ENCODE data around the gene CEP135.

The CEP135 gene

DNA sequence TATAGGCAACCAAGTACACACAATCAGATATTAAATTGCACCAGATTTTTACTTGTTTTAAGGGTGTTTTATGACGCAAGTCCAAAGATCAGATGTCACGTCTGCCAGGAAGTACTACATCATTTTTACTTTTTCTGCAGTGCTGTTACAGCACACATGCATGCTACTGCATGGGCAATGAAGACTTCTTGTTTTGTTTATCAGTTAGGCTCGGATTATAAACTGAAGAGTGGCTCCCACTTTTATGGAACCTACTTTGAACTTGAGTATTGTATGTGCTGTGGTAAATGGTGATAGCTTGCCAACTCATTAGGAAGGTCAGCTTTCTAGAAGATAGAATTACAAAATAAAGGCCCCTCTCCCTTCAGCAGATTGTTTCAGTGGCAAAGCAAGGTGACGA, 131.6 kb downstream of the CEP135 start:
- no peak for TF ChIP-seq TOX (CRISPR knock-in tag; IDR thresholded peaks at IDR 0.05; ENCODE audit: borderline replicate concordance)
- no peak for TF ChIP-seq ZC3H10 (CRISPR knock-in tag; IDR thresholded peaks at IDR 0.05)
- no peak for TF ChIP-seq PPARA (CRISPR knock-in tag; IDR thresholded peaks at IDR 0.05; ENCODE audit: borderline replicate concordance)
- TF ChIP-seq ARNTL (CRISPR knock-in tag; IDR thresholded peaks at IDR 0.05; ENCODE audit: borderline replicate concordance, low read depth), result no peak
- TF ChIP-seq SNAI2 (CRISPR knock-in tag; IDR thresholded peaks at IDR 0.05), result no peak
- TF ChIP-seq ESRRG (CRISPR knock-in tag; IDR thresholded peaks at IDR 0.05), result no peak
- TF ChIP-seq OSR1 (CRISPR knock-in tag; IDR thresholded peaks at IDR 0.05), result no peak
- TF ChIP-seq CSDC2 (CRISPR knock-in tag; IDR thresholded peaks at IDR 0.05), result no peak
- no peak for TF ChIP-seq ZFP30 (CRISPR knock-in tag; IDR thresholded peaks at IDR 0.05)
- no peak for TF ChIP-seq ZNF70 (CRISPR knock-in tag; IDR thresholded peaks at IDR 0.05)
- TF ChIP-seq ISL1 (CRISPR knock-in tag; IDR thresholded peaks at IDR 0.05), result no peak
- no peak for TF ChIP-seq TCF4 (CRISPR knock-in tag; IDR thresholded peaks at IDR 0.05; ENCODE audit: borderline replicate concordance)
- TF ChIP-seq, protein P1, sequence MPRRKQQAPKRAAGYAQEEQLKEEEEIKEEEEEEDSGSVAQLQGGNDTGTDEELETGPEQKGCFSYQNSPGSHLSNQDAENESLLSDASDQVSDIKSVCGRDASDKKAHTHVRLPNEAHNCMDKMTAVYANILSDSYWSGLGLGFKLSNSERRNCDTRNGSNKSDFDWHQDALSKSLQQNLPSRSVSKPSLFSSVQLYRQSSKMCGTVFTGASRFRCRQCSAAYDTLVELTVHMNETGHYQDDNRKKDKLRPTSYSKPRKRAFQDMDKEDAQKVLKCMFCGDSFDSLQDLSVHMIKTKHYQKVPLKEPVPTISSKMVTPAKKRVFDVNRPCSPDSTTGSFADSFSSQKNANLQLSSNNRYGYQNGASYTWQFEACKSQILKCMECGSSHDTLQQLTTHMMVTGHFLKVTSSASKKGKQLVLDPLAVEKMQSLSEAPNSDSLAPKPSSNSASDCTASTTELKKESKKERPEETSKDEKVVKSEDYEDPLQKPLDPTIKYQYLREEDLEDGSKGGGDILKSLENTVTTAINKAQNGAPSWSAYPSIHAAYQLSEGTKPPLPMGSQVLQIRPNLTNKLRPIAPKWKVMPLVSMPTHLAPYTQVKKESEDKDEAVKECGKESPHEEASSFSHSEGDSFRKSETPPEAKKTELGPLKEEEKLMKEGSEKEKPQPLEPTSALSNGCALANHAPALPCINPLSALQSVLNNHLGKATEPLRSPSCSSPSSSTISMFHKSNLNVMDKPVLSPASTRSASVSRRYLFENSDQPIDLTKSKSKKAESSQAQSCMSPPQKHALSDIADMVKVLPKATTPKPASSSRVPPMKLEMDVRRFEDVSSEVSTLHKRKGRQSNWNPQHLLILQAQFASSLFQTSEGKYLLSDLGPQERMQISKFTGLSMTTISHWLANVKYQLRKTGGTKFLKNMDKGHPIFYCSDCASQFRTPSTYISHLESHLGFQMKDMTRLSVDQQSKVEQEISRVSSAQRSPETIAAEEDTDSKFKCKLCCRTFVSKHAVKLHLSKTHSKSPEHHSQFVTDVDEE (CRISPR knock-in tag; IDR thresholded peaks at IDR 0.05), result no peak
- TF ChIP-seq, protein P2, sequence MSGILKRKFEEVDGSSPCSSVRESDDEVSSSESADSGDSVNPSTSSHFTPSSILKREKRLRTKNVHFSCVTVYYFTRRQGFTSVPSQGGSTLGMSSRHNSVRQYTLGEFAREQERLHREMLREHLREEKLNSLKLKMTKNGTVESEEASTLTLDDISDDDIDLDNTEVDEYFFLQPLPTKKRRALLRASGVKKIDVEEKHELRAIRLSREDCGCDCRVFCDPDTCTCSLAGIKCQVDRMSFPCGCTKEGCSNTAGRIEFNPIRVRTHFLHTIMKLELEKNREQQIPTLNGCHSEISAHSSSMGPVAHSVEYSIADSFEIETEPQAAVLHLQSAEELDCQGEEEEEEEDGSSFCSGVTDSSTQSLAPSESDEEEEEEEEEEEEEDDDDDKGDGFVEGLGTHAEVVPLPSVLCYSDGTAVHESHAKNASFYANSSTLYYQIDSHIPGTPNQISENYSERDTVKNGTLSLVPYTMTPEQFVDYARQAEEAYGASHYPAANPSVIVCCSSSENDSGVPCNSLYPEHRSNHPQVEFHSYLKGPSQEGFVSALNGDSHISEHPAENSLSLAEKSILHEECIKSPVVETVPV (CRISPR knock-in tag; IDR thresholded peaks at IDR 0.05), result no peak
- no peak for TF ChIP-seq ZNF565 (CRISPR knock-in tag; conservative IDR thresholded peaks at IDR 0.05; ENCODE audit: low read depth)
- no peak for ATAC-seq

DNA sequence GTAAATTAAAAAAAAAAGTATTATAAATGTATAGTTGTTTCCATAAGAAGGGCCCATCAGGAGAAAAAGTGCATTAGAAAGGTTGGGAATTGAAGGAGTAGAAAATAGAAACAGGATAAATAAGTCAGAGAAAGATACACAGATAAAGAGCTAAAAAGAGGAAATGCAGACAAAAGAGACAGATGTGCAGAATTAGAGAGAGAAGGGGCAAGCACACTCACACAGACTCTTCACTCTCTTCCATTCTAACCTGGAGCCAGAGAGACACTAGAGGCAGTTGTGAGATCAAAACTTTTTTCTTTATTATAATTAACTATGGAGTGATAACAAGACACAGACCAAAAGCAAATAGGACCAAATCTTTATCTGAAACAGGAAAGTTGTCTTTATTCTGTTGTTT, 134.1 kb downstream of the CEP135 start:
- no peak for ATAC-seq
- TF ChIP-seq BACH2 (CRISPR knock-in tag; IDR thresholded peaks at IDR 0.05; ENCODE audit: borderline replicate concordance) (no peak), ZNF565 (CRISPR knock-in tag; conservative IDR thresholded peaks at IDR 0.05; ENCODE audit: low read depth) (no peak), CSDC2 (CRISPR knock-in tag; IDR thresholded peaks at IDR 0.05) (no peak)

Measured in SK-N-SH treated with all-trans-retinoic acid at 6 μM for 48 hours (cell line).